HG03439 (cell line): ENCODE data around the gene RPL11.
"Not testable (repeated sequence)": the region's sequence is repeated elsewhere in the genome, so short reads cannot be mapped to it uniquely, and the experiment has no call there.

ENCODE experiments used
- ATAC-seq: cut with Tn5 transposase; IDR thresholded peaks from one replicate; pipeline ENCODE4 v1.9.1; 2021; ENCODE audit warnings: mild to moderate bottlenecking, moderate library complexity; ENCODE audit not compliant: unreplicated experiment

Gene RPL11

DNA sequence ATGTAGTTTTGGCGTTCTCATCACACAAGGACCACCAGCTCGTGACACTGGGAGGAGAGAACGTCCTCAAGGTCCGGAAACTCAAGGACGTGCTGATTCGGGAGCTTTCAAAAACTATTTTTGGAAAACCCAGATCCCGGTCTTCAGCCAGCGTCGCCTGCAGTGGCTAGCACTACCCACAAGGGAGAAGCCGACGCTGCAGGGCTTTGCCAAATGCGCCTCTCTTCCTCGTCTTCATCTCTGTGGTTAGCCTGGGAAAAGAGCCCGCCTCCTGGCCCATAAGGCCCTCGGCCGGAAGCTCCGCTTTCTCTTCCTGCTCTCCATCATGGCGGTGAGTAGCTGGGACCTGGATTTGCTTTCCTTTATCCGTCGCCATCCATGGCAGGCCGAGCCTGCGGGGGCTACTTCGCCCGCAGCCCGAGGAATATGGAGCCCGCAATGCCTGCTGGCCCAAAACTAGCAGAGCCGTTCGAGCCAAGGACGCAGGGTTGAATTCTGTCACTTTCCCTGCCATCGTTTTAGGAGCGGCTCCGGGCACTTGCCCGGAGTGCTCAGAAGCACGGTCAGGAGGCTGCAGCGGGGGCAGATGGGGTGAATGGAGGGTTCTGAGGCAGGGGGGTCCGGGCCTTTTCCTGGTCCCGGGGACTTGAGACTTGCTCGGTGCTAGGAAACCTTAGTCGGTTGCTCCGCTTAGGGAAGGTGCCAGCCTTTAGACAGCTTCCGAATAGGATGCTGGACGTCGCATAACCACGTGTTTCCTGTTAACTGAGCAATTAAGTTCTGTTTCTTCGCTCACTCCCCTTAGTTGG, at the start of gene RPL11:
Gene RPL11 (plus strand): TSS at position 308 of the 809 bp plus-strand sequence. CDS start 18 bp downstream, at position 326.
- ATAC-seq = peak; percentile 86

- no peak for ATAC-seq
These were observed 47.7 kb upstream of the RPL11 start for GRCh38 chr1:23643736-23644554.

- no peak for ATAC-seq
These were observed 47.1 kb upstream of the RPL11 start for GRCh38 chr1:23644555-23644866.

GRCh38 chr1:23645338-23645737, 46.3 kb upstream of the RPL11 start:
- no peak for ATAC-seq

DNA sequence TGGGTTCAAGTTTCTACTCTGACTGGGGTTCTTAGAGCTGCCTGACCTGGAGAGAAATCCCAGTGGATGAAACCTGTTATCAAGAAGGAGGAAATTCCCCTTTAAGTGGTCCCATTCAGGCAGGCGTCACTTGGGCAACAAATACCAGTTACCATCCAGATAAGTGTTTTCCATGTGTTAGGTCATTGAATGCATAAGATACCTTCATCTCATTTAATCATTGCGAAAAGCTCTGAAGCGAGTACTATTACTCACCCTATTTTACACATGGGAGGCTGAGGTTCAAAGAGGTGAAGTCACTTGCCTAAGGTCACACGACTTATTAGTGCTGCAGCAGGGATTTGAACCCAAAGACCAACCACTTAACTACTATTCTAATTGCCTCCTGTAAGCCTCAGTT, 45.5 kb upstream of the RPL11 start:
- ATAC-seq = no peak

GRCh38 chr1:23646541-23646940, 45.1 kb upstream of the RPL11 start:
- no peak for ATAC-seq

- no peak for ATAC-seq
These were observed 43.0 kb upstream of the RPL11 start for GRCh38 chr1:23648576-23648975.

DNA sequence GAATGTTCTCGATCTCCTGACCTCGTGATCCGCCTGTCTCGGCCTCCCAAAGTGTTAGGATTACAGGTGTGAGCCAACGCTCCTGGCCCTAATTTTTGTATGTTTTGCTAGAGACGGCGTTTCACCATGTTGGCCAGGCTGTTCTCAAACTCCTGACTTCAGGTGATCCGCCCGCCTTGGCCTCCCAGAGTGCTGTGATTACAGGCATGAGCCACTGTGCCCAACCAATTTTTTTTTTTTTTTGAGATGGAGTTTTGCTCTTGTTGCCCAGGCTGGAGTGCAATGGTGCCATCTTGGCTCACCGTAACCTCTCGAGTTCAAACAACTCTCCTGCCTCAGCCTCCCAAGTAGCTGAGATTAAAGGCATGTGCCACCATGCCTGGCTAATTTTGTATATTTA, 42.4 kb upstream of the RPL11 start:
- ATAC-seq = not testable (repeated sequence)

GRCh38 chr1:23650344-23650990, 41.1 kb upstream of the RPL11 start:
- no peak for ATAC-seq

DNA sequence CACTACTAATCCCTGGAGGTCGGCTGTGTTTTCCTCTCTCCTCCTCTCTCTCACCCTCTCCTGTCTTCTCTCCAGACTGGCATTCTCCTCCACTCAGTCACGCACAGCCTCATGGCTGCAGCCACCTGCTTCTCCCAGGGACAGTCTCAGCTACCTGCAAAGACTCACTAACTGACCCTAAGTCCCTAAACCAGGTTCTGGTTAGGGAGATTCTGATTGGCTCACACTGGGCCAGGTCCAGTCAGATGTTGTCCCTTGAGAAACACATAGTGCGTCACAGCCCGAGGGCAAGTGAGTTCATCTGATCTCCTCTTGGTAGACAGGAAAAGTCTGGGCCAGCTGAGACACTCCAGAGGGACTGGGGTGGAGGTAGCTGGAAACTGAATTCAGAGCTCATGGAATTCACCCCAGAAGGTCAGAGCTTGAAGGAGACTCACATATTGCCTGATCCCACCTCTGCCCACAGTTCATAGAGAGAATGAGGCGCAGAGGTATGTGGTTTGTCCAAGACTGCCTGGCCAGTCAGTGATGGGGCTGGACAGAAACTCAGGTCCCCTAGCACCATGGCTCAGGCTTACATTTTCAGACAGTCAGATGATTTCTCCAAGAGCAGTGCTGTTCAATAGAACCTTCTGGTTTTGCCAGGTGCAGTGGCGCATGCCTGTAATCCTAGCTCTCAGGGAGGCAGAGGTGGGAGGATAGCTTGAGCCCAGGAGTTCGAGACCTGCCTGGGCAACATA, 40.4 kb upstream of the RPL11 start:
- ATAC-seq = no peak

- ATAC-seq = no peak
These were observed 33.8 kb upstream of the RPL11 start for GRCh38 chr1:23657659-23658275.

GRCh38 chr1:23660671-23661070, 30.9 kb upstream of the RPL11 start:
- ATAC-seq = no peak

DNA sequence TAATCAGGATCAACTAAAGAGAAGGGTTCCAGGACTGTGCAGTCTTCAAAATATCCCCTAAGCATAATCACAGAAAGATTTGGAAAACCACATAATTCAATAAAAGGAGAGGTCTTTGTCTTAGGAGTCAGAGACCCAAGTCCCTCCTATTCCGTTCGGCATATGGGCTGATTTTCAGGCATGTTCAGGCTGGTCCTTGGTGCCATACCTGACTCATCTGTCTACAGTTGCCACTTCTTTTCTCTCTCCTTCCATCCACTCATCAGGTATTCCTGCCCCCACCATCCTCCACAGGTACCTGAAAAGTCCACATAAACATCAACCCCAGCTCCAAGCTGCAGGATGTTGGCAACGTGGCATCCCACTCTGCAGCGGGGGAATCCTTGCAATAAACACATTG, 29.7 kb upstream of the RPL11 start:
- no peak for ATAC-seq

DNA sequence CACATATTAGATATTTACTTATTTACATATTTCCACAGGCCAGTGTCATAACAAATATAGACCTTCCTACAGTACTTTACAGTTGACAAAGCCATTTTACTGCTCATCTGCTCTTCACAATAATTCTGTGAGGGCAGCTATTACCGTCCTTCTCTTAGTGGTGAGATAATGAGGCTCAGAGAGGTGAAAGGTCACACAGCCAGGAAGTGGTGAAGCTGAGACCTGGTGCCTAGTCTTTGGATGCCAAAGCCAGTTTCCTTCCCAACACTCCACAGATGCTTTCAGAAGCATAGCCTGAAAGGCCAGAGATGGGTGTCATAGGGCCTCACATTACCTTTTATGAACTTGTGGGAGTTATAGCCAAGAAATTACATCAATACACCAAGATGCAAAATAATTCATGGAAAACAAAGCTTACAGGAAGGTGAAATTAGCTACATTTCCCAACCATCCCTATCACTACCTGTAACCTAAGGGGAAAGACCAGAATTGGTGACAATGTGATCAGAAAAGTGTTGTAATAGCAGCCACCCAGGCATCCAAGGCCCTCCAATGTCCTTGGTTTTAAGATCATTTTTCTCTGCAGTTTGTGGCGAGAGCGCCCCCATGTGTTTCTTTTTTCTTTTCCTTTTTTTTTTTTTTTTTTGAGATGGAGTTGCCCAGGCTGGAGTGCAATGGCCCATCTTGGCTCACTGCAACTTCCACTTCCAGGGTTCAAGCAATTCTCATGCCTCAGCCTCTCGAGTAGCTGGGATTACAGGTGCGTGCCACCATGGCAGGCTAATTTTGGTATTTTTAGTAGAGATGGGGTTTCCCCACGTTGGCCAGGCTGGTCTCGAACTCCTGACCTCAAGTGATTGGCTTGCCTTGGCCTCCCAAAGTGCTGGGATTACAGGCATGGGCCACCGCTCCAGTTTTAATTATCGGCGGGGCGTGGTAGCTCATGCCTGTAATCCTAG, 26.5 kb upstream of the RPL11 start:
- no peak for ATAC-seq

- no peak for ATAC-seq
These were observed 24.2 kb upstream of the RPL11 start for GRCh38 chr1:23667411-23667810.

DNA sequence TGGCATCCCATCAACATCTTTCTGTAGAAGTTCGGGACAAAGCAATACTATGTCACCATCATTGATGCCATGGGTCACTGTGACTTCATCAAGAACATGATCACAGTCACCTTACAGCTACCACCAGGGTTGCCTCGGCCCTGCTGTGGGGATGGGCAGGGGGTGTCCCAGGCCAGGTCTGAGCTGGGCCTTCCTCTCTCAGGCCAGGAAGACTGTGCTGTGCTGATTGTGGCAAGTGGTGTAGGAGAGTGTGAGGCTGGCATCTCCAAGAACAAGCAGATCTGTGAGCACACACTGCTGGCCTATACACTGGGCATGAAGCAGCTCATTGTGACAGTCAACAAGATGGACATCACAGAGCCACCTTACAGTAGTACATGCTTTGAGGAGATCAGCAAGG, 20.9 kb upstream of the RPL11 start:
- ATAC-seq = no peak

GRCh38 chr1:23673086-23673813, 18.4 kb upstream of the RPL11 start:
- ATAC-seq = no peak

DNA sequence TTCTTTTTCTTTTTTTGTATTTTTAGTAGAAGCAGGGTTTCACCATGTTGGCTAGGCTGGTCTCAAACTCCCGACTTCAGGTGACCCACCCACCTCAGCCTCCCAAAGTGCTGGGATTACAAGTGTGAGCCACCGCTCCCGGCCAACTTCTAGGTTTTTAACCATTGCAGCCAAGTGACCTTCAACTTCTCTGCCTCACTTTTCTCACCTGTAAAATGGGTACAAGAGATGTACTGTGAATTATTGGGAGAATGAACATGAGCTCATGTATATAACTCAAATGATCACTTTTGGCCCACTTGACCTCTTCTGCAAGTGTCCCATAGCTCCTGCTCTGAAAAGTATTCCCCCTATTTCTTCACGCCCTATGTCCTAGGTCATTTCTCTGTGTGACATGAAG, 11.8 kb upstream of the RPL11 start:
- no peak for ATAC-seq

DNA sequence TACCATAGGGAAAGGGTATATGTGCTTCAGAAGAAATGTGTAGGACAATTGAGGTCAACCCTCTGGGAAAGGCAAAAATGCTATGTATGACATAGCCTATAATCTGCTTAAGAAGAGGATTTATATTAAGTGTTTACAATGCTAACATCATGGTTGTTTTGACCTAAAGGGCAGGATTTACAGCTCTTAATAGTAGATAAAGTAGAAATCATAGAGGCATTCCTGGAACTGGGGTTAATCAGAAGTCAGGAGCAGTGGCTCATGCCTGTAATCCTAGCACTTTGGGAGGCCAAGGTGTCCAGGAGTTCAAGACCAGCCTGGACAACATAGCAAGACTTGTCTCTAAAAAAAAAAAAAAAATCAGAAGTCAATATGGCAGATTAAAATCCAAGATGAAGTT, 8.7 kb upstream of the RPL11 start:
- ATAC-seq = no peak
